ENCODE results near the gene TNFSF9.
"Not testable (repeated sequence)": the region's sequence is repeated elsewhere in the genome, so short reads cannot be mapped to it uniquely, and the experiment has no call there.

Gene TNFSF9

DNA sequence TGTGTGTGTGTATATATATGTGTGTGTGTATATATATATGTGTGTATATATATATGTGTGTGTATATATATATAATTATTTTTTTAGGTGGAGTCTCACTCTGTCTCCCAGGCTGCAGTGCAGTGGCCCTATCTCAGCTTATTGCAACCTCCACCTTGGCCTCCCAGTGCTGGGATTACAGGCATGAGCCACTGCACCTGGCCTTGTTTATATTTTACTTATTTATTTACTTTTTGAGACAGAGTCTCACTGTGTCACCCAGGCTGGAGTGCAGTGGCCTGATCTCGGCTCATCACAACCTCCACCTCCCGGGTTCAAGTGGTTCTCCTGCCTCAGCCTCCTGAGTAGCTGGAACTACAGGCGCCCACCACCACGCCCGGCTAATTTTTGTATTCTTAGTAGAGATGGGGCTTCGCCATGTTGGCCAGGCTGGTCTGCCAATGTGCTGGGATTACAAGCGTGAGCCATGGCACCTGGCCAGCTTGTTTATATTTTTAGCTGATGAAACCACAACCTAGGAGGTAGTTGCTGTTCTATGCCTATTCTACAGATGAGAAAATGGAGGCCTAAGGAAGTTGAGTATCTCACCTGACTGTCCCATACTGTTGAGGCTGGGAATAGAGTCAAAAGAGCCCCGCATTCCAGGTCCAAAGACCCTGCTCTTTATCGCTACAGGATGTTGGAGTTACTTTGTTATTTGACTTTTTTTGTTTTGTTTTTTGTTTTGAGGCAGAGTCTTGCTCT, 22.6 kb upstream of the TNFSF9 start:
- not testable (repeated sequence) for DNase-seq

- DNase-seq, result no peak
Measured at GRCh38 chr19:6509118-6509971, 21.5 kb upstream of the TNFSF9 start.

DNA sequence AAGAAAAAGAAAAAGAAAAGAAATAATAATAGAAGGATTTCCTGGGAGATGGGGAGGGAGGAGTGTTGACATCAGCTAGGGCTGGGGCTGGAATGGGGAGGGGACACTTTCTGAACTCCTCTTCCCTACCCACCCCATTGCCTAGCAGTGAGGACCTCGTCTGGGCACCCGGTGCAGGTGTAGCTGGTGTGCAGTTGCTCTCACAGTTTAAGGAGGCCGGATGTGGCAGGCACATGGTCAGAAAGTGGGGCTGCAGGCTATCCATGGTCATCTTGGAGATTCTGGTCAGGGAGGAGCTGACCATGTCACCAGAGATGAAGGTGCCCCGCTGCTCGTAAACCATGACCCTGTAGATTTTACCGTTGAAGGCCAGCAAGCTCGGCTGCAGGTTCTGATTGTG, 20.2 kb upstream of the TNFSF9 start:
- no peak for DNase-seq

DNA sequence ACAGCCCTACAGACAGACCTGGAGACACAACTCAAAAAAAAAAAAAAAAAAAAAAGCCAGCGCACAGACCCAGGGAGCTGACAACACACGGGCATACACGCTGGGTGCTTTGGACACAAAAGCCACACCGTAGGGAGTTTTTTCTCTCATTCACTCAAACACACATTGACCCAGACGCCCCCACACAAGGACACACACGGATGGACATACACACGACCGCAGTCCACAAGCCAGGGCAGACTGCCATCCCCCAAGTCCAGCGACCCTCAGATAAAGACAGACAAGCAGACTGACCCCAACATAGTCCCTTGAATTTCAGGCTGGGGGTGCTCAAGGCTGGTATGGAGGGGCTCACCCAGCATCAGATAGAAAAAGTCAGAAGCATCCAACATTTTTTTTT, 16.7 kb upstream of the TNFSF9 start:
- no peak for DNase-seq

DNA sequence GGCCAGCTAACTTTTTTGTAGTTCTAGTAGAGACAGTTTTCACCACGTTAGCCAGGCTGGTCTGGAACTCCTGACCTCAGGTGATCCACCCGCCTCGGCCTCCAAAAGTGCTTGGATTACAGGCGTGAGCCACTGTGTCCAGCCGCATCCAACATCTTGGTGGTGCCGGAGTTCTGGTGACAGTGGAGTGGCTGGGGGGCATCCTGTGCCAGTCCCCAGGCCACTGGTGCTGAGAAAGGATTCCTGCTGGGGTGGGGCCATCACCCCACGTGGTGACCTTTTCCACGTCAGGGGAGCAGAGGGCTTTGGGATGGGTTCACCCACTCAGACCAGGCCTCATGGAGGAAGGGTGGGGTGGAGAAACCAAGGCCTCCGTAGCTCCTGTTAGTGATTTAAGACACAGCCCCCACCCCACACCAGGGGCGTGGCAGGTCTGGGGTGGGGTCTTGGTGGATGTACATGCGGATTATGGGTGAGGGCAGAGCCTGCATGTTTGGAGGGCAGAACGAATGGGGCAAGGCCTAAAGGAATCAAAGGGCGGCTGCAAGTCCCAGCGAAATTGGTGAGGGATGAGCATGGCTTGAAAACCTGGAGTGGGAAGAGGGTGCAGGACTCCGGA, 15.8 kb upstream of the TNFSF9 start:
- no peak for DNase-seq

- DNase-seq, result peak; percentile 54
Measured at GRCh38 chr19:6516018-6516658, 14.7 kb upstream of the TNFSF9 start.

DNA sequence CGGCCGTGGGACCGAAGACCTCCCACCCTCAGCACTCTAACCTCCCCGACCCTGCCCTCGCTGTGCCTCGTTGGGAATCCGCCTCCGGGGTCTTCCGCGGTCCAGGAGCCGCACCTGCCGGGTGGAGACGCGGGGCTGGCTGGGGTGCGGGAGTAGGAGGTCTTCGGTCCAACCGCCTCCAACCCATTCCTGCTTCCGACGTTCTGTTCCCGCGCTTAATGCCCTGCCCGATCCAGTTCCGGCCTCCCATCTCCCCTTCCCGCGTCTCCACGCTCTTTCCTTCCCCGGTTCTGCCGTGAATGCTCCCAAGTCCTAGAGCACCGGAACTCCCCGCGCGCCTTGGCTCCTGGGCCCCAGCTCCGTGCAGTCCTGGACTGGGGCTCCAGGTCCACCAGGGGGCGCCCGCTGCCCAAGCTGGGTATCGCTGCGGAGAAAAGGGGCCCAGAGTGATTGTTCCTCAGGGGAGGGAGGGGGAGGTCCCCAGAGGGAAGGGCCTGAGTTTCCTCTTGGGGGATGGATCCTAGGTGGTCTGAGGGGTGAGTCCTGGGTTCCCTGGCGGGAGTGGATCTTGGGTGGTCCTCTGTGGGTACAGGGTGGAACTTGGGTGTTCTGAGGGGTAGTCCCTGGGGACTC, 14.1 kb upstream of the TNFSF9 start:
- DNase-seq, result peak; percentile 94

DNA sequence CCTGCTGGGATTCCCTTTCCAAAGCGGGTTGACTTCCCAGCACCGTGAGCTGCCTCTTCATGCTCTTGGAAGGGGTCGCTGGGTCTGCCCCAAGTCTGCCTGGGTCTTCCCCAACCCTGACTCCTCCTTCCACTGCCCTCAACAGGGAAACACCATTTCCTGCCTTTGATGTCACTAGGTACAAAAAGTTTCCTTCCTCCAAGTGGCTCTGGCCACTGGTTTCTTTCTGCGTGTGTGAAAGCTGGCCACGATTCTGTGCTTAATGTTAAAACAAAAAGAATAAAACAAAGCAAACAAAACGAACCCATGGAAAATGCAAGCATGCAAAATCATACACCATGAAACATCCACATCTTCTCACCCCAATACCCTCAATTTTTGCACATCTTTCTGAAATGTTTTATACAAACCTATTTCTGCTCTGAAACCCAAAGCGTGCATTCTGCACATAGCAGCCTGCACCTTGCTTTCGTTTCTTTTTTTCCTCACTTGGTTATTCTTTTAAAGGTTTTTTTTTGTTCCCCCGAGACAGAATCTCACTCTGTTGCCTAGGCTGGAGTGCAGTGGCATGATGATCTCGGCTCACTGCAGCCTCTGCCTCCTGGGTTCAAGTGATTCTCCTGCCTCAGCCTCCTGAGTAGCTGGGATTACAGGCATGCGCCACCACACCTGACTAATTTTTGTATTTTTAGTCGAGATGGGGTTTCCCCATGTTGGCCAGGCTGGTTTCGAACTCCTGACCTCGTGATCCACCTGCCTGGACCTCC, 12.5 kb upstream of the TNFSF9 start:
- no peak for DNase-seq

GRCh38 chr19:6519289-6519688, 11.5 kb upstream of the TNFSF9 start:
- no peak for DNase-seq

GRCh38 chr19:6521718-6522646, 8.8 kb upstream of the TNFSF9 start:
- DNase-seq, result peak; percentile 76

- no peak for DNase-seq
Measured at GRCh38 chr19:6522712-6523111, 8.1 kb upstream of the TNFSF9 start.

- no peak for DNase-seq
Measured at GRCh38 chr19:6524311-6524710, 6.5 kb upstream of the TNFSF9 start.

DNA sequence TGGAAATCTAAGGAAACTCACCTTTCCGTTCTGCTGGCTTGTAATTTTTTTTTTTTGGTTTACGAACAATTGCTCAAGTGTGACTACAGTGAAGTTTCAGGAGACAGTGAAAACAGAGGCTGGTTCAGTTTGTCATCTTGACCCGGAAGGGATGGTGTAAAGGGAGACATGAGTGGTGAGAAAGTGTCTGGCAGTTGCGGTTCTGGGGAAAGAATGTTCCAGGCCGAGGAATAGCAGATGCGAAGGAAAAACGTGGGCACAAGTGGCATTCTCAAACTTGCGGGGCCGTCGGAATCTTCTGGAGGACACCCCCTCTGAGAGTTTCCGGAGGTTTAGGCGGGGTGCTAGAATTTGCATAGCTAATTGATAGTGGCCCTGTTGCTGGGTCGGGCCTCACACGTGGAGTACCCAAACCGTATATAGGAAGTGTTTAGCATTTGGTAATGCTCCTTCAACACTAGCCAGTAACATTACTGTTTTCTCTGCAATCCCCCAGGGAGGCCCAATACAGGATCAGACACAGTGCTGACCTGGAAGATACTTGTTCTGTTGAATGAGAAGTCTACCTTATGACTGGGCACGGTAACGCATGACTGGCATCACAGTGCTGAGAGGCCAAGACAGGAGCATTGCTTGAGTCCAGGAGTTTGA, 2.8 kb upstream of the TNFSF9 start:
- no peak for DNase-seq

DNA sequence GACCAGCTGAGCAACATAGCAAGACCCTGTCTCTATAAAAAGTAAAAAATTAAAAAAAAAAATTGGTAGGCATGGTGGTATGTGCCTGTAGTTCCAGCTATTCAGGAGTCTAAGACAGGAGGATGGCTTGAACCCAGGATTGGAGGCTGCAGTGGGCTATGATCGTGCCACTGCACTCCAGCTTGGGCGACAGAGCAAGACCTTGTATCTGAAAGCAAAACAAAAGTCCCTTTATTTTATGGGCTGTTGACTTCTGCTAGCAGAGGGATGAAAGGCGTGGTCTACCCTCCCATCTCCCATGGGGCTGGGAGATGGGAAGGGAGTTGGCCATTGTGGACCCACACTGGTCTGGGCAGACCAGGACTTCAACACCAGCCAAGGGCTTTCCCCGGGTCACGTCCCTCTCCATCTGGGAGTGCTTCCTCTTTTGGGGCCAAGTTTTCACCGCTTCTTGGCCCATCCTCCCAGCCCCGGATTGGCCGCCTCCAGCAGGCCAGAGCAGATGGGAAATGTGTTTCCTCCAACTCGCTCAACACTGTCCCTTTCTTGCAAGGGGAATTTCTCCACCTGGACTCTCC, 2.2 kb upstream of the TNFSF9 start:
- no peak for DNase-seq

- no peak for DNase-seq
Measured at GRCh38 chr19:6529351-6529750, 1.5 kb upstream of the TNFSF9 start.

DNA sequence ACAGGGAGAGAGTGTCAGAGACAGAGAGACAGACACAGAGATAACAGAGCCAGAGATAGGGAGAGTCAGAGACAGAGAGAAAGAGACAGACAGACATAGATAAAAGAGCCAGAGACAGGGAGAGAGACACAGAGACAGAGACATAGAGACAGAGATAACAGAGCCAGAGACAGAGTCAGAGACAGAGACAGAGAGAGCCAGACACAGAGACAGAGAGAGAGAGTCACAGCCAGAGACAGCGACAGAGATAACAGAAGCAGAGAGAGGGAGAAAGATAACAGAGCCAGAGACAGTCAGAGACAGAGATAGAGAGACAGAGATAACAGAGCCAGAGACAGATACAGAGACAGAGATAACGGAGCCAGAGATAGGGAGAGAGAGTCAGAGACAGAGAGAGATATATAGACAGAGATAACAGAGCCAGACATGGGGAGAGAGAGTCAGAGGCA, 865 bp upstream of the TNFSF9 start:
- DNase-seq, result no peak

- DNase-seq, result no peak
Measured at GRCh38 chr19:6531163-6531955, 533 bp downstream of the TNFSF9 start.

- DNase-seq, result no peak
Measured at GRCh38 chr19:6531956-6532243, 1.1 kb downstream of the TNFSF9 start.
